Epithelial cell of esophagus (primary cell): Measurements from ENCODE around the gene JADE2.

Source experiments
- DNase-seq: peaks from one replicate; pipeline ENCODE4 v3.0.0; 2010; ENCODE audit warnings: low read depth
- H3K4me3 ChIP-seq: 2 replicates; pipeline ENCODE4 v1.5.1; 2011; ENCODE audit warnings: mild to moderate bottlenecking, low read length, control low read depth
- TF ChIP-seq, protein P1 (sequence below): IDR thresholded peaks from 2 replicates; pipeline ENCODE4 v1.5.1; 2011; ENCODE audit warnings: low read depth, mild to moderate bottlenecking, low read length, control low read depth, inconsistent platforms; ENCODE audit not compliant: insufficient read depth; ENCODE audit errors: missing control alignments

JADE2 gene

DNA sequence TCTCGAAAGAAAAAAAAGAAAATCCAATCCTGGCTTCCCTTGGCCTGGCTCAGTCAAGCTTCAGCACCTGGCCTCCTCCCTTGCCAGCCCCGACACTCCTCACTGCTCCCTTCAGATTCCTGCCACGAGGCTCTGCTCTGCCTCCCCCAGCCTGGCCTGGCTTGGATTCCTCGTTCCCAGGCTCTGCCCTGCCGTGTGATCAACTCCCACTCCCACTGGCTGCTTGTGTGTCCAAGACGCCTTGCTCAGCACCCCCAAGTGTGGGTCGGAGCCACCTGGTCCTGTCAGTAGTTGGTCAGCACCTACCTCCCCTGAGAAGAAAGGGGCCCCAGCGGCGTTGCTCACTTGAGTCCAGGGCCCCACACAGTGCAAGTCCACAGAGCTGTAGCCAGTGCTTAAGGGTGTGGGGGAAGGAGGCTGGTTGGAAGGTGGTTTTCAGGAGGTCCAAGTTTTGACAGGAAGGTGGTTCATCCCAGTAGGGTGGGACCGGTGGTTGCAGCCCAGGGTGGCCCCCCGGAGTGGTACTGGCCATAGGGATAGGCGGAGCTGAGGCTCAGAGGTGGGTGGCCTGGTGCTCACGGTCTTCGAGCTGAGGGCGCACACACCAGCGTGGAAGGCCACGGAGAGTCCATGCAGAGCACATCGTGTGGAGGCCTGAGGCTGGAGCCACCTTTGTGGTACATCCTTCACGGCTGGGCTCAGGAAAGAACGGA lies 46.4 kb downstream of the JADE2 start:
- no peak for DNase-seq
- TF ChIP-seq, protein P1, sequence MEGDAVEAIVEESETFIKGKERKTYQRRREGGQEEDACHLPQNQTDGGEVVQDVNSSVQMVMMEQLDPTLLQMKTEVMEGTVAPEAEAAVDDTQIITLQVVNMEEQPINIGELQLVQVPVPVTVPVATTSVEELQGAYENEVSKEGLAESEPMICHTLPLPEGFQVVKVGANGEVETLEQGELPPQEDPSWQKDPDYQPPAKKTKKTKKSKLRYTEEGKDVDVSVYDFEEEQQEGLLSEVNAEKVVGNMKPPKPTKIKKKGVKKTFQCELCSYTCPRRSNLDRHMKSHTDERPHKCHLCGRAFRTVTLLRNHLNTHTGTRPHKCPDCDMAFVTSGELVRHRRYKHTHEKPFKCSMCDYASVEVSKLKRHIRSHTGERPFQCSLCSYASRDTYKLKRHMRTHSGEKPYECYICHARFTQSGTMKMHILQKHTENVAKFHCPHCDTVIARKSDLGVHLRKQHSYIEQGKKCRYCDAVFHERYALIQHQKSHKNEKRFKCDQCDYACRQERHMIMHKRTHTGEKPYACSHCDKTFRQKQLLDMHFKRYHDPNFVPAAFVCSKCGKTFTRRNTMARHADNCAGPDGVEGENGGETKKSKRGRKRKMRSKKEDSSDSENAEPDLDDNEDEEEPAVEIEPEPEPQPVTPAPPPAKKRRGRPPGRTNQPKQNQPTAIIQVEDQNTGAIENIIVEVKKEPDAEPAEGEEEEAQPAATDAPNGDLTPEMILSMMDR = no peak
- H3K4me3 ChIP-seq = no peak overlapping the region

DNA sequence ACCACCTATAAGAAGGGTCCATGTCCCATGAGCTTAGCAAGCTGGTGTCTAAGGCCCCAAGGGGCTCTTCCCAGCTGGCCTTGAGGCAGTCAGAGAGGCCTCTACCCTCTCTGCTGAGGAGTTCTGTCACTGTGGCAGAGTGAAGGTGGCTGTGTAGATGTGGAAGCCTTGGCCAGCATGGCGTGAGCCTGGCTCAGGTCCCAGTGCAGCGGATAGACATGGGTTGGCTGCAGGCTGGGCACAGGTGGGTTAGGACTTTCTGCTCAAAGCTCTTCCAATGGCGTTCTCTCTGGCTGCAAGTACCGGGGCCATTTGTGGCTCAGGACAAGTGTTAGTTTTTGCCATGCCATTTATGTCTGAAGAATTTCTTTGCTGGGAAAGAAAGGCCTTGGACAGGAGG lies 47.3 kb downstream of the JADE2 start:
- no peak overlapping the region for H3K4me3 ChIP-seq
- TF ChIP-seq, protein P1 = no peak

DNA sequence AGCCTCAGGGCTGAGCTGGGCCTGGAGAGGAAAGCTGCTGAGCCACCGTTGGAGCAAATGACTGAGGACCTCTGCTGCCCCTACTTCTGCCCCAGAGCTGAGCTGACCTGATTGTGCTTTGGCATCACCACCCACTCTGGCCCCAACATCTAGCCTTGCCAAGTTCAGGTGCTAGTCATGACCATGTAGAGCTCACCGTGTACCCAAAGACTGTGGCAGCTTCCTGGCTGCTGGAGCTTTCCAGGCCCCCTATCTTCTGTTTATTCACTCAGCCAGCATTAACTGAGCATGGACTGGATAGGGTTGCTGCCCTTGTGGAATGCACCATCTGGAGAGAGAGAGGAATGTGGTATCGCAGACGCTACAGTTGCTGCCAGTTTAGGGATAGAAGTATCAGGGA lies 49.1 kb downstream of the JADE2 start:
- H3K4me3 ChIP-seq = no peak overlapping the region
- no peak for DNase-seq
- TF ChIP-seq, protein P1 = no peak

More for the DNA sequence above, 47.3 kb downstream of the JADE2 start:
- no peak for DNase-seq

DNA sequence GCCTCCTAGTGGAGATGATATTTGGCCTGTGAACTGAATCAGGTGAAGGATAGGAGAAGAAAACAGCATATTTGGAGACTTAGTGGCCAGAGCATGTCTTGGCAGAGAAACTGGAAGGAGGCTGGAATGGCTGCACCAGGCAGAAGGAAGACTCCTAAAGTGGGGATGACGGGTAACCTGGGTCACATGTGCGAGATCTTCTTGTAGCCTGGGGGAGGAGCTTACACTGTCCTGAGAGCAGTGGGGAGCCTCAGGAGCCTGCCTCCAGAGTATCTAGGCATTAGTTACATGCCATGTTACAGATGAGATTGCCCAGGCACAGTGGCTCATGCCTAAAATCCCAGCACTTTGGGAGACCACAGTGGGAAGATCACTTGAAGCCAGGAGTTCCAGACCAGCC lies 49.8 kb downstream of the JADE2 start:
- DNase-seq = no peak
- no peak overlapping the region for H3K4me3 ChIP-seq
- TF ChIP-seq, protein P1 = no peak

DNA sequence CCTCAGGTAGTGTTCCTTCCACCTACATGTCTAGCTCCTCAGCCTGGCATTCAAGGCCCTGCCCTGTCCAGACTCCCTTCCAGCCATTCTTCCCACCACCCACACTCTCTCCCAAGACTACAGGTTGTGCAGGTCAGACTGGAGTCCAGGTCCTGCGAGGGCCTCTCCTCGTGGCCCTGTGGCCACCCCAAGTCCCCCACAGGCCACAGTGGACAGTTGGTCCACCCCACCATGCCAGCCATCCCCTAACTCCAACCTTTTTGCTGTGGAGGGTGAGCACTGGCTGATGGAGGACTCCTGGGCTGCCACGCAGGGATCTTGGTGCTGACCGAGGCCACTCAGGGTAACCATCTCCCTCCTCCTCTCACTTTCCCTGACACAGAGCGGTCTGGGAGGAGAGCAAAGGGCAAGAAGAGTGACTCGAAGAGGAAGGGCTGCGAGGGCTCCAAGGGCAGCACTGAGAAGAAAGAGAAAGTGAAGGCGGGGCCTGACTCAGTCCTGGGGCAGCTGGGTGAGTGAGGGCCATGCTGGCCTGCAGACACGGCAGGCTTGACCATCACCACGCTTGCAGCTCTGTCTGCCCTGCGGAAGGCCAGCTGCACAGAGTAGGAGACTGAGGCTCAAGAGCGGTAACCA lies 51.0 kb downstream of the JADE2 start:
- TF ChIP-seq, protein P1 = no peak
- no peak overlapping the region for H3K4me3 ChIP-seq
- DNase-seq = no peak

DNA sequence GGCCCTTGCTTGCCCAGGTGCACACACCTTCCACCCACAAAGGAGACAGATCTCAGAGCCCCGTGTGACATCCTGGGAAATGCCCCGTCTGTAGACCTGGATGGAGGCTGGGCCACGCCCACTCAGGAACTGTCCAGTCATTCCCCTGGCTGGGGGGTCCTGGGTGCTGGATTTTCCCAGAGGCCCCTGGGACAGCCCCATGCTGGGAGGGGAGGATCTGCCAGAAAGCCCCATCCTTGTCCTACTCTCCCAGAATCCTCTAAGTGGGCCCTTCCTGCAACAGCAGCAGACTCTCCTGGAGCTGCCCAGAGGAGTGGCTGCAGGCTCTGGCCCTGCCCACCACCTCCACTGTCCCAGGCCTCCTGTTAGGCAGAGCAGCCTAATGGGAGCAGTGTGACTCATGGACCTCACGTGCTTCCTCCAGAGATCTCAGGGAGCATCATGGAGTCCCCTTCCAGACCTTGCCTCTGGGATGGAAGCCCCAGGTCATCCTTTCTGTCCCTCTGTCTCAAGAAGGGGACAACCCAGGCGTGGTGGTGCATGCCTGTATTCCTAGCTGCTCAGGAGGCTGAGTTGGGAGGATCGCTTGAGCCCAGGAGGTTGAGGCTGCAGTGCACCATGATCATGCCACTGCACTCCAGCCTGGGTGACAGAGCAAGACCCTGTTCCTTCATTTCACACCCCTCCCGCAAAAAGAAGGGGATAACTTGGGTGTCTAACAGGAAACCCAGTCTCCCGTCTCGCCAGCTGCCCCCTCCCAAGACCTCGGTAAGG lies 51.7 kb downstream of the JADE2 start:
- TF ChIP-seq, protein P1 = no peak
- H3K4me3 ChIP-seq = no peak overlapping the region
- peak; percentile 63 for DNase-seq
